Mesendoderm (in vitro differentiated cells): ENCODE measurements around the gene DCBLD1.

Experiments
- DNase-seq: peaks from one replicate; pipeline ENCODE4 v3.0.0; 2013
- H2AK5ac ChIP-seq: 2 replicates; pipeline ENCODE4 v1.6.1; 2013; ENCODE audit warnings: low read length, inconsistent platforms
- H2BK120ac ChIP-seq: 2 replicates; pipeline ENCODE4 v1.6.1; 2013; ENCODE audit warnings: low read depth, mild to moderate bottlenecking, low read length, moderate library complexity, mixed read lengths
- H2BK15ac ChIP-seq: replicated peaks from 2 replicates; pipeline ENCODE4 v1.6.1; 2013; ENCODE audit warnings: low read depth, mild to moderate bottlenecking, moderate library complexity
- H2BK5ac ChIP-seq: 2 replicates; pipeline ENCODE4 v1.6.1; 2013; ENCODE audit warnings: low read length, inconsistent platforms
- H3K18ac ChIP-seq: 2 replicates; pipeline ENCODE4 v1.6.1; 2013; ENCODE audit warnings: mild to moderate bottlenecking, low read length, mixed read lengths
- H3K23ac ChIP-seq: one replicate; pipeline ENCODE4 v1.6.1; 2013; ENCODE audit warnings: low read length
- H3K27ac ChIP-seq: 2 replicates; pipeline ENCODE4 v1.5.1; 2013; ENCODE audit warnings: low read depth, mild to moderate bottlenecking, inconsistent platforms, low read length, moderate library complexity
- H3K27me3 ChIP-seq: 2 replicates; pipeline ENCODE4 v1.6.1; 2013; ENCODE audit warnings: low read length, control low read depth, mild to moderate bottlenecking, inconsistent platforms; ENCODE audit not compliant: insufficient read depth, poor library complexity
- H3K36me3 ChIP-seq: 2 replicates; pipeline ENCODE4 v1.6.1; 2013; ENCODE audit warnings: low read length, inconsistent platforms; ENCODE audit not compliant: control insufficient read depth, insufficient read depth
- H3K4ac ChIP-seq: one replicate; pipeline ENCODE4 v1.6.1; 2013; ENCODE audit warnings: low read depth, mild to moderate bottlenecking, low read length, moderate library complexity
- H3K4me1 ChIP-seq: 2 replicates; pipeline ENCODE4 v1.6.1; 2013; ENCODE audit warnings: low read depth, low read length, inconsistent platforms; ENCODE audit not compliant: control insufficient read depth
- H3K4me2 ChIP-seq: 2 replicates; pipeline ENCODE4 v1.6.1; 2013; ENCODE audit warnings: low read length
- H3K4me3 ChIP-seq: 2 replicates; pipeline ENCODE4 v1.5.1; 2013; ENCODE audit warnings: mild to moderate bottlenecking, low read length
- H3K56ac ChIP-seq: one replicate; pipeline ENCODE4 v1.6.1; 2013; ENCODE audit warnings: low read length
- H3K79me1 ChIP-seq: 2 replicates; pipeline ENCODE4 v1.6.1; 2013; ENCODE audit warnings: low read length, inconsistent platforms
- H3K79me2 ChIP-seq: 2 replicates; pipeline ENCODE4 v1.6.1; 2013; ENCODE audit warnings: mild to moderate bottlenecking, low read length; ENCODE audit not compliant: control insufficient read depth, insufficient read depth
- H3K9ac ChIP-seq: 2 replicates; pipeline ENCODE4 v1.6.1; 2013; ENCODE audit warnings: low read length, inconsistent platforms
- H4K5ac ChIP-seq: one replicate; pipeline ENCODE4 v1.6.1; 2013; ENCODE audit warnings: low read length
- H4K8ac ChIP-seq: one replicate; pipeline ENCODE4 v1.6.1; 2013; ENCODE audit warnings: low read depth, mild to moderate bottlenecking, control low read depth, low read length, moderate library complexity
- WGBS: extraction: QIAGEN DNeasy Blood & Tissue Kit; methylation state at CpG from one replicate; pipeline ENCODE4 v1.1.7; 2013; ENCODE audit warnings: low lambda C conversion rate, missing lambda C conversion rate; ENCODE audit not compliant: insufficient coverage; ENCODE audit errors: extremely low coverage; 5-methylcytosine and 5-hydroxymethylcytosine counted together

Gene DCBLD1

GRCh38 chr6:117503211-117503610, 20.7 kb downstream of the DCBLD1 start:
- Histone ChIP-seq H3K9ac (no peak overlapping the region), H3K27ac (no peak overlapping the region), H2BK15ac (no peak overlapping the region), H3K36me3 (no peaks in the 10 kb centered on the region), H3K4me2 (no peak overlapping the region), H3K23ac (no peak overlapping the region), H2BK120ac (no peak overlapping the region), H3K27me3 (no peaks in the 10 kb centered on the region), H3K56ac (no peak overlapping the region), H4K8ac (no peak overlapping the region), H4K5ac (no peak overlapping the region), H3K4ac (no peak overlapping the region), H3K18ac (no peak overlapping the region), H3K79me2 (no peaks in the 10 kb centered on the region), H2AK5ac (no peak overlapping the region), H3K4me1 (no peaks in the 10 kb centered on the region), H2BK5ac (no peak overlapping the region), H3K79me1 (no peaks in the 10 kb centered on the region), H3K4me3 (no peak overlapping the region)
- no peak for DNase-seq
- WGBS: 100% methylated on average over 1 of the region's 2 CpGs

GRCh38 chr6:117504478-117505144, 22.1 kb downstream of the DCBLD1 start:
- no peak overlapping the region for H4K5ac ChIP-seq
- no CpG with 5 or more reads among the region's 7 CpGs for WGBS
- no peak overlapping the region for H3K4me2 ChIP-seq
- H2BK120ac ChIP-seq: no peak overlapping the region
- no peak overlapping the region for H3K4ac ChIP-seq
- H3K4me1 ChIP-seq: no peaks in the 10 kb centered on the region
- H2BK5ac ChIP-seq: no peak overlapping the region
- no peak overlapping the region for H3K27ac ChIP-seq
- H4K8ac ChIP-seq: no peak overlapping the region
- no peaks in the 10 kb centered on the region for H3K36me3 ChIP-seq
- no peak for DNase-seq
- no peaks in the 10 kb centered on the region for H3K79me1 ChIP-seq
- no peak overlapping the region for H3K56ac ChIP-seq
- H3K18ac ChIP-seq: no peak overlapping the region
- H3K23ac ChIP-seq: no peak overlapping the region
- H3K4me3 ChIP-seq: no peak overlapping the region
- H3K9ac ChIP-seq: no peak overlapping the region
- H2BK15ac ChIP-seq: no peak overlapping the region
- no peaks in the 10 kb centered on the region for H3K79me2 ChIP-seq
- no peak overlapping the region for H2AK5ac ChIP-seq
- no peaks in the 10 kb centered on the region for H3K27me3 ChIP-seq

- WGBS: no CpG with 5 or more reads among the region's 4 CpGs
- H3K4me3 ChIP-seq: no peak overlapping the region
- no peak overlapping the region for H3K27ac ChIP-seq
Observed at GRCh38 chr6:117505311-117505710, 22.8 kb downstream of the DCBLD1 start.

DNA sequence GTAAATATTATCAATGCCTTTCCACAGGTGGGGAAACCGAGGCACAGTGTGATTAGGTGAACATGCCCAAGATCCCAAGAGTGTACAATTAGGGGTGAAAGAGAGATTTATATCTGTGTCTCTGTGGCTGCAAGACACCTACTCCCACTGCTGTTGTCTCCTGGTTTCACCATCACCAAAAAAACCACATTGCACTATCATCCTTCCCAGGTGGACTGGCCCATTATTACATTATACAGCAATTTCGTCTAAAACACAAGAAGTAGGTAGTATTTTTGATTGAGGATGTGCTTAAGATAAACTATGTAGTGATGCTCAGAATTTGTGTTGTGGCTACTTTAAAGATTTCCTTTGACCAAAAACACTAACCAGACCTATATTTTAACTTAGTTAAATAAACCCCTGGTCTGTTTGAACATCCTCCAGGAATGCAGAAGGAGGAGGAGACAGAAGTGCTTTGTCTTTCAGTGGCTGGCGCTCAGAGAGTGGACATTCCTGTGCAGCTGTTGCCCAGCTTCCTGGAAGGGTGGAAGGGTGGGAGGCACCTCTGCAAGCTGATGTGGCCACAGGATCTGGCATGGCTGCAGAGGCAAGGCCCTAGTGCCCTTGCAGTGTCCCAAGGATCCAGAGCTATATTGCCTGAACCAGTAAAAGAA, 23.8 kb downstream of the DCBLD1 start:
- no peaks in the 10 kb centered on the region for H3K4me1 ChIP-seq
- no CpG with 5 or more reads among the region's 3 CpGs for WGBS
- no peak overlapping the region for H3K9ac ChIP-seq
- H4K8ac ChIP-seq: no peak overlapping the region
- no peaks in the 10 kb centered on the region for H3K79me2 ChIP-seq
- H2BK15ac ChIP-seq: no peak overlapping the region
- H3K4me3 ChIP-seq: no peak overlapping the region
- H3K27ac ChIP-seq: no peak overlapping the region
- H2AK5ac ChIP-seq: no peak overlapping the region
- no peak overlapping the region for H3K4ac ChIP-seq
- no peak overlapping the region for H3K23ac ChIP-seq
- H3K27me3 ChIP-seq: no peaks in the 10 kb centered on the region
- H3K18ac ChIP-seq: no peak overlapping the region
- H3K79me1 ChIP-seq: no peaks in the 10 kb centered on the region
- no peaks in the 10 kb centered on the region for H3K36me3 ChIP-seq
- no peak overlapping the region for H3K4me2 ChIP-seq
- H3K56ac ChIP-seq: no peak overlapping the region
- H2BK120ac ChIP-seq: no peak overlapping the region
- no peak overlapping the region for H2BK5ac ChIP-seq
- no peak for DNase-seq
- H4K5ac ChIP-seq: no peak overlapping the region

More at GRCh38 chr6:117505311-117505710, 22.8 kb downstream of the DCBLD1 start:
- Histone ChIP-seq H3K4me1 (no peaks in the 10 kb centered on the region), H3K79me1 (no peaks in the 10 kb centered on the region), H3K4ac (no peak overlapping the region), H3K27me3 (no peaks in the 10 kb centered on the region), H2BK5ac (no peak overlapping the region), H3K23ac (no peak overlapping the region), H2BK15ac (no peak overlapping the region), H3K18ac (no peak overlapping the region), H2BK120ac (no peak overlapping the region), H2AK5ac (no peak overlapping the region), H3K79me2 (no peaks in the 10 kb centered on the region), H4K8ac (no peak overlapping the region), H4K5ac (no peak overlapping the region), H3K9ac (no peak overlapping the region), H3K4me2 (no peak overlapping the region), H3K36me3 (no peaks in the 10 kb centered on the region), H3K56ac (no peak overlapping the region)
- DNase-seq: no peak

- H3K4me2 ChIP-seq: no peak overlapping the region
- H3K23ac ChIP-seq: no peak overlapping the region
- H3K9ac ChIP-seq: no peak overlapping the region
- H3K79me2 ChIP-seq: no peaks in the 10 kb centered on the region
- H2BK5ac ChIP-seq: no peak overlapping the region
- H4K5ac ChIP-seq: no peak overlapping the region
- H3K79me1 ChIP-seq: no peaks in the 10 kb centered on the region
- no peak overlapping the region for H2AK5ac ChIP-seq
- WGBS: no CpG with 5 or more reads among the region's 2 CpGs
- H2BK15ac ChIP-seq: no peak overlapping the region
- no peak overlapping the region for H3K18ac ChIP-seq
- H3K56ac ChIP-seq: no peak overlapping the region
- no peaks in the 10 kb centered on the region for H3K27me3 ChIP-seq
- no peak for DNase-seq
- H3K36me3 ChIP-seq: no peaks in the 10 kb centered on the region
- no peak overlapping the region for H2BK120ac ChIP-seq
- no peak overlapping the region for H3K4me3 ChIP-seq
- no peak overlapping the region for H3K27ac ChIP-seq
- H3K4me1 ChIP-seq: no peaks in the 10 kb centered on the region
- H3K4ac ChIP-seq: no peak overlapping the region
- H4K8ac ChIP-seq: no peak overlapping the region
Observed at GRCh38 chr6:117506907-117507306, 24.4 kb downstream of the DCBLD1 start.
